Keratinocyte (primary cell): ENCODE measurements around the gene IQSEC2.

Experiments
- CTCF ChIP-seq, 3 experiments: IDR thresholded peaks in 1 of 3; conservative IDR thresholded peaks in 1 of 3; optimal IDR thresholded peaks in 1 of 3; 2 replicates in 2 of 3; 3 replicates in 1 of 3; pipeline versions ENCODE3 to v1.5.1; 2011; ENCODE audit warnings: low read length in 3 of 3, mild to moderate bottlenecking in 3 of 3, moderate library complexity in 2 of 3, control low read depth in 1 of 3, inconsistent platforms in 1 of 3; ENCODE audit not compliant: insufficient read depth in 2 of 3; ENCODE audit errors: extremely low read depth in 1 of 3
- EZH2 ChIP-seq: IDR thresholded peaks from one replicate; pipeline ENCODE4 v1.6.1; 2012; ENCODE audit warnings: inconsistent platforms, mild to moderate bottlenecking, low read length, moderate library complexity

- no peak for TF ChIP-seq CTCF (optimal IDR thresholded peaks at IDR 0.05 in 1 of 3, IDR thresholded peaks at IDR 0.05 in 1 of 3, conservative IDR thresholded peaks at IDR 0.05 in 1 of 3; ENCODE audit: extremely low read depth in 1 of 3, insufficient read depth in 2 of 3, low read length in 3 of 3)
- no peak for TF ChIP-seq EZH2
Observed at GRCh38 chrX:53234484-53234883, 46.9 kb downstream of the IQSEC2 start.
